NOMO-1 treated with dmso at 0.1 percent for 144 hours (cell line): ENCODE data around the gene RNASE7.

Source experiments
- DNase-seq: peaks from one replicate; lab custom pipeline; 2025; ENCODE audit not compliant: unreplicated experiment; lab: John Stamatoyannopoulos, UW

Gene RNASE7

DNA sequence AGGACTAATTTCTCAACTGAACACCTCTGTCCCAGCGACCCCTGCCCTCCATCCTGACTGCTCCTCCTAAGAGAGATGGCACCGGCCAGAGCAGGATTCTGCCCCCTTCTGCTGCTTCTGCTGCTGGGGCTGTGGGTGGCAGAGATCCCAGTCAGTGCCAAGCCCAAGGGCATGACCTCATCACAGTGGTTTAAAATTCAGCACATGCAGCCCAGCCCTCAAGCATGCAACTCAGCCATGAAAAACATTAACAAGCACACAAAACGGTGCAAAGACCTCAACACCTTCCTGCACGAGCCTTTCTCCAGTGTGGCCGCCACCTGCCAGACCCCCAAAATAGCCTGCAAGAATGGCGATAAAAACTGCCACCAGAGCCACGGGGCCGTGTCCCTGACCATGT, 756 bp downstream of the RNASE7 start:
- no peak for DNase-seq

DNA sequence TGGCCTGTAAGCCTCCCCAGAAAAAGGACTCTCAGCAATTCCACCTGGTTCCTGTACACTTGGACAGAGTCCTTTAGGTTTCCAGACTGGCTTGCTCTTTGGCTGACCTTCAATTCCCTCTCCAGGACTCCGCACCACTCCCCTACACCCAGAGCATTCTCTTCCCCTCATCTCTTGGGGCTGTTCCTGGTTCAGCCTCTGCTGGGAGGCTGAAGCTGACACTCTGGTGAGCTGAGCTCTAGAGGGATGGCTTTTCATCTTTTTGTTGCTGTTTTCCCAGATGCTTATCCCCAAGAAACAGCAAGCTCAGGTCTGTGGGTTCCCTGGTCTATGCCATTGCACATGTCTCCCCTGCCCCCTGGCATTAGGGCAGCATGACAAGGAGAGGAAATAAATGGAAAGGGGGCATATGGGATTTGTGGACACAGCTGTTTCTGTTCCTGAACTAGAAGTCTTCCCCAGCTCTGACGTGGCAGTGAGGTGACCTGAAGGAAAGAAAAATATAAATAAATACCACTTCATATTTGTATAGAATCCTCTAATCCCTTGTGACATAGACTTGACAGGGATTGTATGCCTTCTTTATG, 1.3 kb downstream of the RNASE7 start:
- no peak for DNase-seq

GRCh38 chr14:21043974-21044618, 1.9 kb downstream of the RNASE7 start:
- DNase-seq, result no peak

GRCh38 chr14:21047378-21047781, 5.2 kb downstream of the RNASE7 start:
- no peak for DNase-seq

- no peak for DNase-seq
These were observed 6.5 kb downstream of the RNASE7 start for GRCh38 chr14:21048638-21049037.

- no peak for DNase-seq
These were observed 7.1 kb downstream of the RNASE7 start for GRCh38 chr14:21049271-21049673.

GRCh38 chr14:21050597-21050996, 8.4 kb downstream of the RNASE7 start:
- DNase-seq, result no peak

DNA sequence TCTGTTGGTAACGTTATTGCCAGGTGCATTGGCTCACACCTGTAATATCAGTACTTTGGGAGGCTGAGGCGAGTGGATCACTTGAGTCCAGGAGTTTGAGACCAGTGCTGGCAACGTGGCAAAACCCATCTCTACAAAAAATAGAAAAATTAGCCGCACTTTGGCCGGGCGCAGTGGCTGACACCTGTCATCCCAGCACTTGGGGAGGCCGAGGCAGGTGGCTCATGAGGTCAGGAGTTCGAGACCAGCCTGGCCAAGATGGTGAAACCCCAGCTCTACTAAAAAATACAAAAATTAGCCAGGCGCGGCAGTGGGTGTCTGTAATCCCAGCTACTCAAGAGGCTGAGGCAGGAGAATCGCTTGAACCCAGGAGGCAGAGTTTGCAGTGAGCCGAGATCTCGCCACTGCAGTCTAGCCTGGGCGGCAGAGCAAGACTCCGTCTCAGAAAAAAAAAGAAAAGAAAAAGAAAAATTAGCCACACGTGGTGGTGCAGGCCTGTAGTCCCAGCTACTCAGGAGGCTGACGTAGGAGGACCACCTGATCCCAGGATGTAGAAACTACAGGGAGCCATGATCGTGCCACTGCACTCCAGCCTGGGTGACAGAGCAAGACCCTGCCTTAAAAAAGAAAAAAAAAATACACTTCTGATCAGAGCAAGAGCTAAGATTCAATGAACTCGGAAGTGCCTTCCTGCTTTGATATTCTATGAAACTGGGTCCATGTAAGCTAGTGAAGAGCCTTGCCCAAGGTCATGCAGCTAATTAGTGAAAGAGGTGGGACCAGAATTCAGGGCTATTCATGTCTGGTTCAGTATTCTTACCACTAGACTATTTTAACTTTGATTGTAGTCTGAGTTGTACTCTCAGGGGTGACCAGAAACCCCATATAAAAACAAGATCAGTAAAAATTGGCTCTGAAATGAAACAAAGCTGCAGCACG, 11.3 kb downstream of the RNASE7 start:
- DNase-seq, result no peak

DNA sequence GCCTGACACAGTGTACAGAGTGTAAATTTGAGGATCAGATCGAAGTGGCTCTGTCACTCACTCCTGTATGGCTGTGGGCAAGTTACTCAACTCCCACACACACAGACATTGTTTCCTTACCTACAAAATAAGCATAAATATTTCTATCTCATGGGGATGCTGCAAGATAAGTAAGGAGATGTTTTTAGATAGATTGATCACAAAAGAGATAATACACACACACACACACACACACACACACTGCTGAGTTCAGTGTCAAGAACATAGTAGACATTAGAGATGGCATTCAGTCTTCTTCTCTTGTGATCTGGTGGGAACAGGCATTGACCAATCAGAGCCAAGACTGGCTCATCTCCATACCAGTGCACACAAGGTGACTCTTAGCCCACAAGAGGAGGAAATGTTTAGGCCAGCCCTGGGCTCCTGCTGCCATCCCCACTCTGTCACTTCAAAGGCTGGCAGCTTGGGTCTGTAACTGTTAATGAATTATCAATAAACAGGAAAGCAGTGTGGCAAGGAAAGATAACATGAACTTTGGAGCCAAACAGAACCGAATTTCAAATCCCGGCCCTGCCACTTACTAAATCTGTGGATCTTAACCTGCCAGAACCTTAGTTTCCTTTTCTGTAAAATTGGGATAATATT, 12.1 kb downstream of the RNASE7 start:
- no peak for DNase-seq

DNA sequence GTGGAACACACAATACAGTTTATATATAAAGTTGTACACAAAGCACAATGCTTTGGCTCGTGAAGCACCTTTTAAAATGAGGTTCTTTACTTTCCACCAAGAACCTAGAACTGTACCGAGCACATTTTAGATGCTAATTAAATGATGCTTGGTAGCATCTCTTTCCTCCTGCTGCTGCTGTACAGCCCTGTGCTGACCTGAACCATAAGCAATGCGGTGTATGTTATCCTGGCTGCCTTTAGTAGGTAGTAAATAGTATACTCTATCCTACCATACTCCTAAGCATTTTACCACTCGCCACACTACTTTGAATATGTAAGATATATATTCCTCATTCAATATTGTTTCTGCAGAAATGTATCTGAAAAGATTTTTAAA, 12.6 kb downstream of the RNASE7 start:
- DNase-seq, result no peak

DNA sequence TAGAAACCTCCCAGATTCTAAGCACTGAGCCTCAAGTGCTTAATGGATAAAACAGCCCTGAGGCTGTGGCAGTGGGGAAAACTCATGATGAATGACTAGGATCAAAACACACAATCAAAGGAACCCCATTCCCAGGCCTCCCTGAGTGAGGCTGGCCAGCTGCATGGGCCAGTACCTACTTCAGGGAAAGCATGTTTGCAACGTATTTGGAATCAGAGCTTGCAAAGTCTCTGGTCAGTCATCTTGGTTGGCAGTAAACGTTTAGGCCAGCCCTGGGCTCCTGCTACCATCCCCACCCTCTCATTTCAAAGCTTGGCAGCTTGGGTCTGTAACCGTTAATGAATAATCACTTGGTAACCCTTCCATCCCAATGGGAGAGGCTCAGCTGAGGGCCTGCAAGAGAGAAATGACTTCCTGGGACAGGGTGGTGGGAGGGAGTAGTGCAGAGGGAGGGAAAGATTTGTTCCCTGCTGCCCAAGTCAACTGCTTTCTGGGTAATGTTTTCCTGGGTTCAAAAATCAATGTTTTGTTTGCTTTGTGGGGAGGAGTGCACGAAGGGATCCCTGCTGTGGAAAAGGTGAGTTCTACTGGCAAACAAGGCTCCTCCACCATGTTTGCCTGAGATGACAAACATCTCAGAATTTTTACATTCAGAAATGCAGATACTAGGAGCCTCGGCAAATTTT, 13.4 kb downstream of the RNASE7 start:
- DNase-seq, result no peak

DNA sequence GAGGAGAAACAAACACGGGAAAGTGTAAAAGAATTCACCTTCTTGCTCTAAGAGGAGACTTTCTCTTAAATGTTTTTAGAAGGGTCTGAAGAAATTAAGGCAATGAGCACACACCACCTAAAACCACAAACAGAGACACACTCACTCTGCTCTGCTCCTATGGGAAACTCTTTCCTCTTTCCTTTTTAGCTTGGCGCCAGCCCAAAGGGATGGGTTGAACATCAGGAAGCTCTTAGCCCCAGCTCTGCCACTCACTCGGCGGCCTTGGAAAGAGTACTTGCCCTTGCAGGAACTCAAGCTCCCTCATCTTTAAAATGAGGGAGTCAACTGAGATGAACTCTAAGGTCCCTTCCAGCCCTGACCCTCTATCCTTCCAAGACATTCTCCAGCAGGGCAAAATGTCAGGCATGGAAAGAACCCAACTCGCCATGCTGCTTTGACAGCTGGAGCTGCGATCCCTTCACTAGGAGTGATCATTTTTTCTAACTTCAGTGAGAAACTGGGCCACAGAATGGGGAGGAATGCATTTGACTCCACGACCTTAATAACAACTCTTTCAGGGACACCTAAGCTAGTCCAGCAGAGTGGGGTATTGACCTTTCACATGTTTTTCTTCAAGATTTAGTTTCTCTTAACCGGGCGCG, 14.5 kb downstream of the RNASE7 start:
- no peak for DNase-seq

DNA sequence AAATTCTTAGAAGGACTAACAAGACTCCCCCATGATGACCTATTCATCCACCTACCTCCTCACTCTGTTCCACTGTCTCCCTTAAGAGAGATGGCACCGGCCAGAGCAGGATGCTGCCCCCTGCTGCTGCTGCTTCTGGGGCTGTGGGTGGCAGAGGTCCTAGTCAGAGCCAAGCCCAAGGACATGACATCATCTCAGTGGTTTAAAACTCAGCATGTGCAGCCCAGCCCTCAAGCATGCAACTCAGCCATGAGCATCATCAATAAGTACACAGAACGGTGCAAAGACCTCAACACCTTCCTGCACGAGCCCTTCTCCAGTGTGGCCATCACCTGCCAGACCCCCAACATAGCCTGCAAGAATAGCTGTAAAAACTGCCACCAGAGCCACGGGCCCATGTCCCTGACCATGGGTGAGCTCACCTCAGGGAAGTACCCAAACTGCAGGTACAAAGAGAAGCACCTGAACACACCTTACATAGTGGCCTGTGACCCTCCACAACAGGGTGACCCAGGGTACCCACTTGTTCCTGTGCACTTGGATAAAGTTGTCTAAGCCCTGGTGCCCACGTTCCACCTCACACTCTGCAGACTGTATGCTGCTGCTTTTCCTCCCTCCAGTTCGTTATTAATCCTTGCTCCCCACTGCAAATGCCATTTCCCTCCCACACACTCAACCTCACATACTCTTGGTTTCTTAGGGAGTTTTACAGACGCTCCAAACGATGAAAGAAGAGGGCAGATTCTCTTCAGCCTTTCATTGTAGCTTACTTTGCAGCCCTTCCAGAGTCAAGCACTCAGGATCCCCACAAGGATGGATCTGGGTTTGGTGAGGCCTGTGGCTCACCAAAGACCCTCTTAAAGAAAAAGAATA, 15.9 kb downstream of the RNASE7 start, which contains the start of gene RNASE8:
Gene RNASE8, plus strand, starts transcription at position 20 of the 873 bp plus-strand sequence. Its CDS starts 71 bp downstream, at position 91.
- no peak for DNase-seq

- DNase-seq, result no peak
These were observed 16.7 kb downstream of the RNASE7 start for GRCh38 chr14:21058903-21059302.

GRCh38 chr14:21059842-21060613, 17.9 kb downstream of the RNASE7 start:
- DNase-seq, result no peak

GRCh38 chr14:21060614-21061346, 18.6 kb downstream of the RNASE7 start:
- no peak for DNase-seq

- no peak for DNase-seq
These were observed 19.1 kb downstream of the RNASE7 start for GRCh38 chr14:21061347-21061668.

DNA sequence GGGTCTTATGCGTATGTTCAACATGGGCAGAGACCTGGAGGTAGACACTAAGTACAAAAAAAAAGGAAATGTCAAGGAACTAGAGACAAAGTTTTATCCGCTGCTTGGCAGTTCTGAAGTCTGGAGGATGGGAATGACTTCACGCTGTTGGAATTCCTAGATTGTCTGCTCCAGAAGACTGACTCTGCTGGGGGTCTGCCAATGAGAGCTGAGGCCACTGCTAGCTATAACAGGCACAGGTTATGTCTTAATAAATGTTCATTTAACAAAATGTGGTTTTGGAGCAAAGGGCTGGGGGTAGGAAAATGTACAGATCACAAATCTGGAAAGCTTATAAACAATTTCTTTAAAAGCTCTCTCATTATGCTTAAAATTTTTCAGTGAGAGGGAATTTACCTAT, 21.3 kb downstream of the RNASE7 start:
- no peak for DNase-seq
